H1 (cell line): ENCODE measurements around the gene PCYT2. TPM values are rescaled to one million over a fixed set of nuclear protein-coding genes. Genes with fewer than 3 reads are reported as not detected.

Experiments used
- ATF2 ChIP-seq: IDR thresholded peaks from 2 replicates; pipeline ENCODE4 v1.6.1; 2012; ENCODE audit warnings: low read length, inconsistent platforms
- JUN ChIP-seq: IDR thresholded peaks from 2 replicates; pipeline ENCODE4 v1.6.1; 2011; ENCODE audit warnings: low read depth, mild to moderate bottlenecking, improper control_type of control experiment, low read length
- polyA plus RNA-seq, 7 experiments: library from polyadenylated mRNA; depleted of rRNA in 3 of 7; stranded (reverse) in 5 of 7; unstranded in 2 of 7; fragments of >200 nt in 5 of 7; fragments of 200-250 nt in 2 of 7; gene quantifications; 1 replicate in 5 of 7; 2 replicates in 1 of 7; 4 replicates in 1 of 7; pipeline versions ENCODE4 v1.2.1 to v1.2.3, GENCODE V29; 2011 to 2013; ENCODE audit warnings: missing spikeins in 2 of 7, mixed read lengths in 2 of 7
- total RNA-seq: library from RNA; stranded (reverse); fragmentation: NEBNext Ultra II Directional; extraction: Animal tissue kit (Norgen Biotek cat#: 25700); gene quantifications from 2 replicates; pipeline ENCODE4 v1.2.1, GENCODE V29; 2021

PCYT2 gene
- total and polyA plus RNA-seq, 2 of the 8 experiments (the other 6 are each of a cell fraction or from before 2014, with no cell fraction given), result 29.9 to 31.3 TPM

GRCh38 chr17:81901167-81902022 is 9.8 kb downstream of the PCYT2 start (continued):
- TF ChIP-seq ATF2 (no peak), JUN (no peak)
